Liver (tissue), 9 donors: ENCODE data around the gene ZDHHC14. TPM values are rescaled to one million over a fixed set of nuclear protein-coding genes. Genes with fewer than 3 reads are reported as not detected.

ENCODE experiments used
- DNase-seq: peaks from one replicate; pipeline ENCODE4 v3.0.0-alpha.2; 2017; ENCODE audit warnings: low spot score
- H3K27ac ChIP-seq, 2 donors: one replicate each; pipeline ENCODE4 v1.7.0; 2013; ENCODE audit warnings: inconsistent platforms in 2 of 2, low read length in 2 of 2, control low read depth in 1 of 2, low read depth in 1 of 2, mild to moderate bottlenecking in 1 of 2
- H3K27me3 ChIP-seq, 4 donors: one replicate each; pipeline versions ENCODE4 v1.6.1 to v1.7.0; 2013; ENCODE audit warnings: low read length in 3 of 4, inconsistent platforms in 1 of 4, mild to moderate bottlenecking in 1 of 4, moderate library complexity in 1 of 4; ENCODE audit not compliant: control insufficient read depth in 4 of 4, insufficient read depth in 4 of 4
- H3K36me3 ChIP-seq, 4 donors: one replicate each; pipeline versions ENCODE4 v1.6.1 to v1.7.0; 2013; ENCODE audit warnings: low read length in 3 of 4, mild to moderate bottlenecking in 3 of 4, low read depth in 1 of 4, moderate library complexity in 1 of 4; ENCODE audit not compliant: control insufficient read depth in 4 of 4, insufficient read depth in 3 of 4
- H3K4me1 ChIP-seq, 4 donors: one replicate each; pipeline versions ENCODE4 v1.6.1 to v1.7.0; 2013; ENCODE audit warnings: low read length in 3 of 4, mild to moderate bottlenecking in 3 of 4, moderate library complexity in 1 of 4; ENCODE audit not compliant: control insufficient read depth in 4 of 4, insufficient read depth in 4 of 4
- H3K4me3 ChIP-seq, 3 donors: one replicate each; pipeline versions ENCODE4 v1.6.1 to v1.7.0; 2013; ENCODE audit warnings: low read length in 3 of 3, control low read depth in 1 of 3, low read depth in 1 of 3, mild to moderate bottlenecking in 1 of 3
- H3K9ac ChIP-seq, 2 donors: one replicate each; pipeline ENCODE4 v1.7.0; 2013; ENCODE audit warnings: low read length in 2 of 2, mild to moderate bottlenecking in 2 of 2, moderate library complexity in 2 of 2, control low read depth in 1 of 2, low read depth in 1 of 2
- H3K9me3 ChIP-seq, 4 donors: one replicate each; pipeline versions ENCODE4 v1.6.1 to v1.7.0; 2013; ENCODE audit warnings: low read length in 3 of 4; ENCODE audit not compliant: control insufficient read depth in 4 of 4
- FOXA1 ChIP-seq: IDR thresholded peaks from 2 replicates; pipeline ENCODE4 v1.6.1; 2016; ENCODE audit warnings: antibody characterized with exemption
- FOXA2 ChIP-seq: IDR thresholded peaks from 2 replicates; pipeline ENCODE4 v1.6.1; 2016; ENCODE audit warnings: antibody characterized with exemption
- HNF4A ChIP-seq, 2 donors: conservative IDR thresholded peaks; 2 replicates each; pipeline ENCODE4 v1.6.1; 2016; ENCODE audit warnings: antibody characterized with exemption in 2 of 2, mild to moderate bottlenecking in 2 of 2
- HNF4G ChIP-seq: IDR thresholded peaks from 2 replicates; pipeline ENCODE4 v1.6.1; 2016; ENCODE audit warnings: antibody characterized with exemption
- JUND ChIP-seq, 2 donors: IDR thresholded peaks; 2 replicates each; pipeline ENCODE4 v1.6.1; 2016; ENCODE audit warnings: antibody characterized with exemption in 2 of 2
- NR2F2 ChIP-seq: IDR thresholded peaks from 2 replicates; pipeline ENCODE4 v1.6.1; 2016; ENCODE audit warnings: antibody characterized with exemption
- RXRA ChIP-seq, 2 donors: IDR thresholded peaks; 2 replicates each; pipeline ENCODE4 v1.6.1; 2017 to 2018; ENCODE audit warnings: antibody characterized with exemption in 2 of 2, mild to moderate bottlenecking in 1 of 2
- SP1 ChIP-seq: IDR thresholded peaks from 2 replicates; pipeline ENCODE4 v1.6.1; 2018; ENCODE audit warnings: antibody characterized with exemption, mild to moderate bottlenecking
- TAF1 ChIP-seq: conservative IDR thresholded peaks from 2 replicates; pipeline ENCODE4 v1.6.1; 2016; ENCODE audit warnings: antibody characterized with exemption, mild to moderate bottlenecking
- YY1 ChIP-seq: IDR thresholded peaks from 2 replicates; pipeline ENCODE4 v1.6.1; 2016; ENCODE audit warnings: antibody characterized with exemption, mild to moderate bottlenecking
- WGBS: extraction: QIAGEN DNeasy Blood & Tissue Kit; methylation state at CpG from one replicate; pipeline ENCODE4 v1.1.7; 2013; 5-methylcytosine and 5-hydroxymethylcytosine counted together
- polyA plus RNA-seq, 2 donors: library from polyadenylated mRNA; stranded (reverse) in 1 of 2; unstranded in 1 of 2; fragments of 200-250 nt in 1 of 2; fragments of >200 nt in 1 of 2; fragmentation: Nextera tagmentation in 1 of 2; extraction: Ambion mirVana in 1 of 2; gene quantifications; one replicate each; pipeline versions ENCODE4 v1.2.1 to v1.2.3, GENCODE V29; 2013 to 2015
- total RNA-seq, 2 donors: library from RNA; depleted of rRNA; stranded (reverse); fragments of >200 nt; gene quantifications; one replicate each; pipeline ENCODE4 v1.2.3, GENCODE V29; 2014
- TF ChIP-seq, protein P1 (sequence below): IDR thresholded peaks from 2 replicates; pipeline ENCODE4 v1.6.1; 2016; ENCODE audit warnings: antibody characterized with exemption, mild to moderate bottlenecking
- TF ChIP-seq, protein P2 (sequence below): IDR thresholded peaks from 2 replicates; pipeline ENCODE4 v1.6.1; 2016; ENCODE audit warnings: antibody characterized with exemption
- TF ChIP-seq, protein P3 (sequence below): IDR thresholded peaks from 2 replicates; pipeline ENCODE4 v1.6.1; 2016; ENCODE audit warnings: antibody characterized with exemption
- TF ChIP-seq, protein P4 (sequence below): fragments of 150-350 bp; IDR thresholded peaks from 2 replicates; pipeline ENCODE4 v1.5.1; 2017; ENCODE audit warnings: improper control_type of control experiment, low read depth, low read length; ENCODE audit not compliant: missing input control
- TF ChIP-seq, protein P5 (sequence below): IDR thresholded peaks from 2 replicates; pipeline ENCODE4 v1.6.1; 2016; ENCODE audit warnings: antibody characterized with exemption
- donor health status: healthy.
- donor health status: healthy.
- donor health status: healthy.
- donor health status: healthy.
- donor health status: healthy.

The ZDHHC14 gene
- total and polyA plus RNA-seq, 4 donors = 4.4 to 11.7 (median 8.4) TPM

DNA sequence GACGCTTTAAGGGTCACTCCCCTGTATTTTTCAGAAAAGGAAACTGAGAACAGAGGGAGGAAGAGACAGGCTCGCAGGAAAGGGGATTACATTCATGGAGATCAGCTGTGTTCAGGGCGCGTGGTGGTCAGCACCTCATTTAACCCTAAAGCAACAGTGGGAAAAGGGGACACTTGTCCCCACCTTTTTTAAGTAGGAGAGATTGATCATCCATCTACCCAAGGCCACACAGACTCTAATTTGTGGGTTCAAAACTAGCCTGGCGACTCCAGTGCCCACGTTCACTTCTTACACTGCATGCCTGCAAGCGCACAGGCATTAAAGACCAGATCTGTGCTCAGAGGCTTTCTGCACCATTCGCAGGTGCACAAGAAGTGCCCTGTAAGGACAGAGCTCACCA lies 274.1 kb downstream of the ZDHHC14 start:
- Histone ChIP-seq H3K9ac (no peak overlapping the region), H3K27ac (no peak overlapping the region), H3K4me1 (no peaks in the 10 kb centered on the region), H3K27me3 (no peaks in the 10 kb centered on the region), H3K9me3 (no peaks in the 10 kb centered on the region), H3K4me3 (no peak overlapping the region), H3K36me3 (peaks cover 0 to 36% (median 12%) of the 10 kb centered on the region in 4 donors)
- no peak for TF ChIP-seq NR2F2
- TF ChIP-seq, protein P1, sequence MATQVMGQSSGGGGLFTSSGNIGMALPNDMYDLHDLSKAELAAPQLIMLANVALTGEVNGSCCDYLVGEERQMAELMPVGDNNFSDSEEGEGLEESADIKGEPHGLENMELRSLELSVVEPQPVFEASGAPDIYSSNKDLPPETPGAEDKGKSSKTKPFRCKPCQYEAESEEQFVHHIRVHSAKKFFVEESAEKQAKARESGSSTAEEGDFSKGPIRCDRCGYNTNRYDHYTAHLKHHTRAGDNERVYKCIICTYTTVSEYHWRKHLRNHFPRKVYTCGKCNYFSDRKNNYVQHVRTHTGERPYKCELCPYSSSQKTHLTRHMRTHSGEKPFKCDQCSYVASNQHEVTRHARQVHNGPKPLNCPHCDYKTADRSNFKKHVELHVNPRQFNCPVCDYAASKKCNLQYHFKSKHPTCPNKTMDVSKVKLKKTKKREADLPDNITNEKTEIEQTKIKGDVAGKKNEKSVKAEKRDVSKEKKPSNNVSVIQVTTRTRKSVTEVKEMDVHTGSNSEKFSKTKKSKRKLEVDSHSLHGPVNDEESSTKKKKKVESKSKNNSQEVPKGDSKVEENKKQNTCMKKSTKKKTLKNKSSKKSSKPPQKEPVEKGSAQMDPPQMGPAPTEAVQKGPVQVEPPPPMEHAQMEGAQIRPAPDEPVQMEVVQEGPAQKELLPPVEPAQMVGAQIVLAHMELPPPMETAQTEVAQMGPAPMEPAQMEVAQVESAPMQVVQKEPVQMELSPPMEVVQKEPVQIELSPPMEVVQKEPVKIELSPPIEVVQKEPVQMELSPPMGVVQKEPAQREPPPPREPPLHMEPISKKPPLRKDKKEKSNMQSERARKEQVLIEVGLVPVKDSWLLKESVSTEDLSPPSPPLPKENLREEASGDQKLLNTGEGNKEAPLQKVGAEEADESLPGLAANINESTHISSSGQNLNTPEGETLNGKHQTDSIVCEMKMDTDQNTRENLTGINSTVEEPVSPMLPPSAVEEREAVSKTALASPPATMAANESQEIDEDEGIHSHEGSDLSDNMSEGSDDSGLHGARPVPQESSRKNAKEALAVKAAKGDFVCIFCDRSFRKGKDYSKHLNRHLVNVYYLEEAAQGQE = no peak
- TF ChIP-seq RXRA (IDR thresholded peaks at IDR 0.05) = no peak
- TF ChIP-seq HNF4G = no peak
- TF ChIP-seq, protein P2, sequence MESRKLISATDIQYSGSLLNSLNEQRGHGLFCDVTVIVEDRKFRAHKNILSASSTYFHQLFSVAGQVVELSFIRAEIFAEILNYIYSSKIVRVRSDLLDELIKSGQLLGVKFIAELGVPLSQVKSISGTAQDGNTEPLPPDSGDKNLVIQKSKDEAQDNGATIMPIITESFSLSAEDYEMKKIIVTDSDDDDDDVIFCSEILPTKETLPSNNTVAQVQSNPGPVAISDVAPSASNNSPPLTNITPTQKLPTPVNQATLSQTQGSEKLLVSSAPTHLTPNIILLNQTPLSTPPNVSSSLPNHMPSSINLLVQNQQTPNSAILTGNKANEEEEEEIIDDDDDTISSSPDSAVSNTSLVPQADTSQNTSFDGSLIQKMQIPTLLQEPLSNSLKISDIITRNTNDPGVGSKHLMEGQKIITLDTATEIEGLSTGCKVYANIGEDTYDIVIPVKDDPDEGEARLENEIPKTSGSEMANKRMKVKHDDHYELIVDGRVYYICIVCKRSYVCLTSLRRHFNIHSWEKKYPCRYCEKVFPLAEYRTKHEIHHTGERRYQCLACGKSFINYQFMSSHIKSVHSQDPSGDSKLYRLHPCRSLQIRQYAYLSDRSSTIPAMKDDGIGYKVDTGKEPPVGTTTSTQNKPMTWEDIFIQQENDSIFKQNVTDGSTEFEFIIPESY = no peak
- no peak for TF ChIP-seq JUND (IDR thresholded peaks at IDR 0.05)
- TF ChIP-seq FOXA2 = no peak
- TF ChIP-seq TAF1 = no peak
- no peak for TF ChIP-seq SP1
- no peak for DNase-seq
- WGBS = 95% methylated on average over 8 of the region's 8 CpGs

DNA sequence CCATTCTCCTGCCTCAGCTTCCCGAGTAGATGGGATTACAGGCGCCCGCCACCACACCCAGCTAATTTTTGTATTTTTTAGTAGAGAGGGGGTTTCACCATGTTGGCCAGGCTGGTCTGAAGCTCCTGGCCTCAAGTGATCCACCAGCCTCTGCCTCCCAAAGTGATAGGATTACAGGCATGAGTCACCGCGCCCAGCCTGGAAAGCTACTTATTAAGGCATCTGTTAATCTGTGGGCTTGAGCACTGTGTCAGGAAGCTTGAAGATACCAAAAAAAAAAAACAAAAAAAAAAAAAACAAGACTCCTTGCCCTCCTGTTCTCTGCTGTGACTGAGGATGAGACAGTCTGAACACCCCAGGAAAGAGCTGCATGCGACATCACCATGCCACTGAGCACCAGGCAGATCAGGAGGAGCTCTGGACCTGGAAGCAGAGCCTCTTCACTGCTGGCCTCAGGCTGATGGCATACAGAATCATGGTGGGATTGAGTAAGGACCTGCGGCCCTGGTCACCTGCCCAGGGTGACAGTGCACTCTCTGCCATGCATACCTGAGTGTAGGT lies 275.5 kb downstream of the ZDHHC14 start:
- no peaks in the 10 kb centered on the region for H3K4me1 ChIP-seq
- TF ChIP-seq HNF4A (conservative IDR thresholded peaks at IDR 0.05) (no peak), SP1 (no peak), RXRA (IDR thresholded peaks at IDR 0.05) (no peak), FOXA1 (no peak), YY1 (no peak), TAF1 (no peak), HNF4G (no peak)
- TF ChIP-seq, protein P3, sequence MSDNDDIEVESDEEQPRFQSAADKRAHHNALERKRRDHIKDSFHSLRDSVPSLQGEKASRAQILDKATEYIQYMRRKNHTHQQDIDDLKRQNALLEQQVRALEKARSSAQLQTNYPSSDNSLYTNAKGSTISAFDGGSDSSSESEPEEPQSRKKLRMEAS = no peak
- TF ChIP-seq, protein P4, sequence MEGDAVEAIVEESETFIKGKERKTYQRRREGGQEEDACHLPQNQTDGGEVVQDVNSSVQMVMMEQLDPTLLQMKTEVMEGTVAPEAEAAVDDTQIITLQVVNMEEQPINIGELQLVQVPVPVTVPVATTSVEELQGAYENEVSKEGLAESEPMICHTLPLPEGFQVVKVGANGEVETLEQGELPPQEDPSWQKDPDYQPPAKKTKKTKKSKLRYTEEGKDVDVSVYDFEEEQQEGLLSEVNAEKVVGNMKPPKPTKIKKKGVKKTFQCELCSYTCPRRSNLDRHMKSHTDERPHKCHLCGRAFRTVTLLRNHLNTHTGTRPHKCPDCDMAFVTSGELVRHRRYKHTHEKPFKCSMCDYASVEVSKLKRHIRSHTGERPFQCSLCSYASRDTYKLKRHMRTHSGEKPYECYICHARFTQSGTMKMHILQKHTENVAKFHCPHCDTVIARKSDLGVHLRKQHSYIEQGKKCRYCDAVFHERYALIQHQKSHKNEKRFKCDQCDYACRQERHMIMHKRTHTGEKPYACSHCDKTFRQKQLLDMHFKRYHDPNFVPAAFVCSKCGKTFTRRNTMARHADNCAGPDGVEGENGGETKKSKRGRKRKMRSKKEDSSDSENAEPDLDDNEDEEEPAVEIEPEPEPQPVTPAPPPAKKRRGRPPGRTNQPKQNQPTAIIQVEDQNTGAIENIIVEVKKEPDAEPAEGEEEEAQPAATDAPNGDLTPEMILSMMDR = no peak
- TF ChIP-seq, protein P2 = no peak
- TF ChIP-seq, protein P1 = no peak
- TF ChIP-seq, protein P5, sequence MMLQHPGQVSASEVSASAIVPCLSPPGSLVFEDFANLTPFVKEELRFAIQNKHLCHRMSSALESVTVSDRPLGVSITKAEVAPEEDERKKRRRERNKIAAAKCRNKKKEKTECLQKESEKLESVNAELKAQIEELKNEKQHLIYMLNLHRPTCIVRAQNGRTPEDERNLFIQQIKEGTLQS = no peak
- peaks cover 0 to 38% (median 12%) of the 10 kb centered on the region in 4 donors for H3K36me3 ChIP-seq
- H3K4me3 ChIP-seq = no peak overlapping the region
- H3K9me3 ChIP-seq = no peaks in the 10 kb centered on the region
- no peak for DNase-seq
- no peak overlapping the region for H3K27ac ChIP-seq
- H3K27me3 ChIP-seq = no peaks in the 10 kb centered on the region
- WGBS = 96% methylated on average over 7 of the region's 7 CpGs
- no peak overlapping the region for H3K9ac ChIP-seq
